ENCODE results near the gene TANC1.

The TANC1 gene

GRCh38 chr2:158973116-158973956 lies 4.9 kb downstream of the TANC1 start:
- no peak for TF ChIP-seq CTCF (IDR thresholded peaks at IDR 0.05)
- Histone ChIP-seq H3K9me3 (no peaks in the 10 kb centered on the region), H3K27me3 (peaks cover 58% of the 10 kb centered on the region), H3K36me3 (no peaks in the 10 kb centered on the region), H3K4me3 (ENCODE audit: low read depth in 1 of 2, low read length in 1 of 2) (no peak overlapping the region), H3K4me1 (ENCODE audit: control insufficient read depth in 1 of 2, insufficient read depth in 1 of 2, low read depth in 1 of 2, low read length in 1 of 2) (peaks cover 21 to 22% of the 10 kb centered on the region in 2 experiments), H3K27ac (no peak overlapping the region)

- no peaks in the 10 kb centered on the region for H3K36me3 ChIP-seq
- no peaks in the 10 kb centered on the region for H3K9me3 ChIP-seq
- H3K4me1 ChIP-seq (ENCODE audit: control insufficient read depth in 1 of 2, insufficient read depth in 1 of 2, low read depth in 1 of 2, low read length in 1 of 2), result peaks cover under 1 to 2% of the 10 kb centered on the region in 2 experiments
- H3K27ac ChIP-seq, result no peak overlapping the region
- H3K27me3 ChIP-seq, result peaks cover 37% of the 10 kb centered on the region
- TF ChIP-seq CTCF (IDR thresholded peaks at IDR 0.05), result no peak
- no peak overlapping the region for H3K4me3 ChIP-seq (ENCODE audit: low read depth in 1 of 2, low read length in 1 of 2)
Measured at GRCh38 chr2:158975271-158975921, 7.0 kb downstream of the TANC1 start.

- Histone ChIP-seq H3K4me3 (ENCODE audit: low read depth in 1 of 2, low read length in 1 of 2) (no peak overlapping the region), H3K9me3 (no peaks in the 10 kb centered on the region), H3K4me1 (ENCODE audit: control insufficient read depth in 1 of 2, insufficient read depth in 1 of 2, low read depth in 1 of 2, low read length in 1 of 2) (no peaks in the 10 kb centered on the region), H3K36me3 (no peaks in the 10 kb centered on the region), H3K27me3 (no peaks in the 10 kb centered on the region), H3K27ac (no peak overlapping the region)
- no peak for TF ChIP-seq CTCF (IDR thresholded peaks at IDR 0.05)
Measured at GRCh38 chr2:158979772-158980171, 11.3 kb downstream of the TANC1 start.

GRCh38 chr2:158984604-158985135 lies 16.2 kb downstream of the TANC1 start:
- Histone ChIP-seq H3K36me3 (no peaks in the 10 kb centered on the region), H3K9me3 (no peaks in the 10 kb centered on the region), H3K4me1 (ENCODE audit: control insufficient read depth in 1 of 2, insufficient read depth in 1 of 2, low read depth in 1 of 2, low read length in 1 of 2) (no peaks in the 10 kb centered on the region), H3K27ac (no peak overlapping the region), H3K27me3 (no peaks in the 10 kb centered on the region), H3K4me3 (ENCODE audit: low read depth in 1 of 2, low read length in 1 of 2) (no peak overlapping the region)
- TF ChIP-seq CTCF (IDR thresholded peaks at IDR 0.05), result no peak

GRCh38 chr2:158988501-158988900 lies 20.1 kb downstream of the TANC1 start:
- H3K36me3 ChIP-seq, result no peaks in the 10 kb centered on the region
- no peaks in the 10 kb centered on the region for H3K27me3 ChIP-seq
- no peak overlapping the region for H3K27ac ChIP-seq
- no peak overlapping the region for H3K4me3 ChIP-seq (ENCODE audit: low read depth in 1 of 2, low read length in 1 of 2)
- no peak for TF ChIP-seq CTCF (IDR thresholded peaks at IDR 0.05)
- no peaks in the 10 kb centered on the region for H3K9me3 ChIP-seq
- no peaks in the 10 kb centered on the region for H3K4me1 ChIP-seq (ENCODE audit: control insufficient read depth in 1 of 2, insufficient read depth in 1 of 2, low read depth in 1 of 2, low read length in 1 of 2)
